HEK293T (cell line): ENCODE results near the gene TLX3.

Source experiments
- ARNT ChIP-seq: fragments of 450-650 bp; IDR thresholded peaks from 2 replicates; pipeline ENCODE4 v1.6.1; 2017; ENCODE audit warnings: mild to moderate bottlenecking
- BHLHE40 ChIP-seq: fragments of 450-650 bp; IDR thresholded peaks from 2 replicates; pipeline ENCODE4 v1.6.1; 2016; ENCODE audit warnings: mild to moderate bottlenecking, moderate library complexity, borderline replicate concordance
- ELF4 ChIP-seq: fragments of 450-650 bp; IDR thresholded peaks from 2 replicates; pipeline ENCODE4 v1.6.1; 2017; ENCODE audit warnings: antibody characterized with exemption
- FOXA1 ChIP-seq: fragments of 450-650 bp; IDR thresholded peaks from 2 replicates; pipeline ENCODE4 v1.6.1; 2016; ENCODE audit warnings: mild to moderate bottlenecking
- FOXK2 ChIP-seq: fragments of 450-650 bp; IDR thresholded peaks from 2 replicates; pipeline ENCODE4 v1.6.1; 2016; ENCODE audit warnings: mild to moderate bottlenecking
- FOXM1 ChIP-seq: fragments of 450-650 bp; IDR thresholded peaks from 2 replicates; pipeline ENCODE4 v1.6.1; 2017; ENCODE audit warnings: mild to moderate bottlenecking, borderline replicate concordance
- HDGF ChIP-seq: fragments of 450-650 bp; IDR thresholded peaks from 2 replicates; pipeline ENCODE4 v1.6.1; 2017; ENCODE audit warnings: antibody characterized with exemption, borderline replicate concordance
- L3MBTL2 ChIP-seq: fragments of 450-650 bp; conservative IDR thresholded peaks from 2 replicates; pipeline ENCODE4 v1.6.1; 2016; ENCODE audit warnings: mild to moderate bottlenecking
- SP1 ChIP-seq: fragments of 450-650 bp; IDR thresholded peaks from 2 replicates; pipeline ENCODE4 v1.6.1; 2017
- SUZ12 ChIP-seq: fragments of 450-650 bp; IDR thresholded peaks from 2 replicates; pipeline ENCODE4 v1.6.1; 2016; ENCODE audit warnings: mild to moderate bottlenecking
- TARDBP ChIP-seq: fragments of 450-650 bp; IDR thresholded peaks from 2 replicates; pipeline ENCODE4 v1.6.1; 2016
- ZNF384 ChIP-seq: fragments of 450-650 bp; IDR thresholded peaks from 2 replicates; pipeline ENCODE4 v1.6.1; 2016
- TF ChIP-seq, protein P1 (sequence below): fragments of 450-650 bp; IDR thresholded peaks from 2 replicates; pipeline ENCODE4 v1.6.1; 2016

DNA sequence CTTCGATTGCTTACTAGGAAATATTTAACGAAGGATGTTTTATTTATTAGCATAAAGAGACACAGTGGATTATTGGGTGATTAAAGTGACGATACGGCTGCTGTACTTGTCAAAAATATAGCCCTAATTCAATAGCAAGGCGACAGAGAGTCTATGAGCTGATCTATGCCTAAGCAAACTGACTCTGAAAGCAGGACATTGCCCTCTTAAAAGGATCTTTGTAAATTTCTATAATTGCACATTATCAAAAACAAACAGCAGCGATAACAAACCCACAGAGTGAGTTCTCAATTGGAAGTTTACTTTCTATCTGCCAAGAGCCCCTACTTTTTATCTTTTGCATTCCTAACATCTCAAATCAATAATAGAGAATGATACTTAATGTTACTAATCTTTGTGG lies 31.4 kb downstream of the TLX3 start:
- no peak for TF ChIP-seq BHLHE40
- TF ChIP-seq L3MBTL2, result no peak
- no peak for TF ChIP-seq ELF4
- no peak for TF ChIP-seq SUZ12
- no peak for TF ChIP-seq TARDBP
- TF ChIP-seq FOXK2, result no peak
- TF ChIP-seq FOXM1, result no peak
- TF ChIP-seq ZNF384, result no peak
- TF ChIP-seq ARNT, result no peak
- TF ChIP-seq SP1, result no peak
- TF ChIP-seq, protein P1, sequence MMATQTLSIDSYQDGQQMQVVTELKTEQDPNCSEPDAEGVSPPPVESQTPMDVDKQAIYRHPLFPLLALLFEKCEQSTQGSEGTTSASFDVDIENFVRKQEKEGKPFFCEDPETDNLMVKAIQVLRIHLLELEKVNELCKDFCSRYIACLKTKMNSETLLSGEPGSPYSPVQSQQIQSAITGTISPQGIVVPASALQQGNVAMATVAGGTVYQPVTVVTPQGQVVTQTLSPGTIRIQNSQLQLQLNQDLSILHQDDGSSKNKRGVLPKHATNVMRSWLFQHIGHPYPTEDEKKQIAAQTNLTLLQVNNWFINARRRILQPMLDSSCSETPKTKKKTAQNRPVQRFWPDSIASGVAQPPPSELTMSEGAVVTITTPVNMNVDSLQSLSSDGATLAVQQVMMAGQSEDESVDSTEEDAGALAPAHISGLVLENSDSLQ, result no peak
- TF ChIP-seq FOXA1, result no peak
- no peak for TF ChIP-seq HDGF
